NOMO-1 (cell line): ENCODE results near the gene ZNF185.

Source experiments
- DNase-seq, 2 experiments: peaks; one replicate each; lab custom pipeline; 2025; ENCODE audit not compliant: unreplicated experiment in 2 of 2; lab: John Stamatoyannopoulos, UW

The ZNF185 gene

GRCh38 chrX:152897222-152898131 lies at the start of gene ZNF185:
Gene ZNF185 (plus strand): TSS chrX:152898067. CDS start chrX:152914490, 16,423 bp downstream.
- no peak for DNase-seq

- DNase-seq = no peak
Observed at GRCh38 chrX:152850465-152850864, 47.4 kb upstream of the ZNF185 start.

GRCh38 chrX:152853986-152854385 lies 43.9 kb upstream of the ZNF185 start:
- DNase-seq = no peak

GRCh38 chrX:152861116-152861515 lies 36.8 kb upstream of the ZNF185 start:
- no peak for DNase-seq

- no peak for DNase-seq
Observed at GRCh38 chrX:152861826-152862225, 36.0 kb upstream of the ZNF185 start.

- DNase-seq = no peak
Observed at GRCh38 chrX:152865232-152865920, 32.5 kb upstream of the ZNF185 start.

GRCh38 chrX:152866386-152866785 lies 31.5 kb upstream of the ZNF185 start:
- no peak for DNase-seq

- no peak for DNase-seq
Observed at GRCh38 chrX:152869972-152870371, 27.9 kb upstream of the ZNF185 start.

- DNase-seq = no peak
Observed at GRCh38 chrX:152871260-152871659, 26.6 kb upstream of the ZNF185 start.

GRCh38 chrX:152872522-152872921 lies 25.3 kb upstream of the ZNF185 start:
- DNase-seq = no peak

- DNase-seq = no peak
Observed at GRCh38 chrX:152873361-152873760, 24.5 kb upstream of the ZNF185 start.

GRCh38 chrX:152876931-152877840 lies 20.7 kb upstream of the ZNF185 start:
- no peak for DNase-seq

GRCh38 chrX:152878976-152879755 lies 18.7 kb upstream of the ZNF185 start:
- no peak for DNase-seq

GRCh38 chrX:152881289-152881688 lies 16.6 kb upstream of the ZNF185 start:
- DNase-seq = no peak

GRCh38 chrX:152884171-152884570 lies 13.7 kb upstream of the ZNF185 start:
- DNase-seq = no peak

- DNase-seq = no peak
Observed at GRCh38 chrX:152886716-152887115, 11.2 kb upstream of the ZNF185 start.

GRCh38 chrX:152892499-152892898 lies 5.4 kb upstream of the ZNF185 start:
- no peak for DNase-seq

- no peak for DNase-seq
Observed at GRCh38 chrX:152892999-152893891, 4.6 kb upstream of the ZNF185 start.

GRCh38 chrX:152893980-152894610 lies 3.8 kb upstream of the ZNF185 start:
- DNase-seq = no peak
